Measurements from ENCODE around the gene ELSPBP1. TPM values are rescaled to one million over a fixed set of nuclear protein-coding genes. Genes with fewer than 3 reads are reported as not detected.

Gene ELSPBP1
- total RNA-seq, 1 experiment from 2014 or later, result not detected

DNA sequence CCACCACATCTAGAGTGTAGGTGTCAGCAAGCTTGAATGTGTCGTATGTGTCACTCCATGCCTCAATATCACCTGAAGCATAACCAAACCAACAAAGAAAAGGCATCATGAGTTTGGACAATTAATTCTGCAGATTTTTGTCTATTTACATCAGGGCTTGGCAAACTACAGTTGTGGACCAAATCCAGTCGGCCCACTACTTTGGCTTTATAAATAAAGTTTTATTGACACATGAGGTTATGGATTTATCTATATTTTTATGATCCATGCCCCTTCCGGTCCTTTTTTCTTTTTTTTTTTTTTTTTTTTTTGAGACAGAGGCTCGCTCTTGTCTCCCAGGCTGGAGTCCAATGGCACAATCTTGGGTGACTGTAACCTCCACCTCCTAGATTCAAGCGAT lies 58.6 kb downstream of the ELSPBP1 start:
- Histone ChIP-seq H3K9me3 (ENCODE audit: control insufficient read depth, low read depth, low read length) (no peaks in the 10 kb centered on the region), H2BK12ac (ENCODE audit: insufficient read length, low read depth, low read length) (no peak overlapping the region), H2AK5ac (ENCODE audit: insufficient read length, low read length) (no peak overlapping the region), H3T11ph (ENCODE audit: low read length) (no peak overlapping the region), H3K27me3 (ENCODE audit: insufficient read depth, low read length) (no peaks in the 10 kb centered on the region), H4K5ac (ENCODE audit: insufficient read length, low read depth, low read length) (no peak overlapping the region), H3K23ac (ENCODE audit: insufficient read length, low read depth, low read length) (no peak overlapping the region), H3K4ac (ENCODE audit: low read depth, low read length) (no peak overlapping the region), H2BK15ac (ENCODE audit: low read depth, low read length) (no peak overlapping the region), H2BK120ac (ENCODE audit: low read depth, low read length, poor library complexity, severe bottlenecking) (no peak overlapping the region), H4K91ac (ENCODE audit: insufficient read length, low read depth, low read length) (no peak overlapping the region), H3K56ac (ENCODE audit: insufficient read length, low read depth, low read length) (no peak overlapping the region), H4K8ac (replicated peaks; ENCODE audit: insufficient read length, low read depth, low read length) (no peak overlapping the region), H3K27ac (ENCODE audit: insufficient read length, low read depth, low read length) (no peak overlapping the region), H2BK5ac (ENCODE audit: insufficient read length, low read length) (no peak overlapping the region), H2AFZ (ENCODE audit: low read length) (no peak overlapping the region), H3K9ac (ENCODE audit: extremely low read depth, insufficient read length, low read length) (no peak overlapping the region), H3K79me1 (ENCODE audit: insufficient read depth, low read depth, low read length, poor library complexity, severe bottlenecking) (no peaks in the 10 kb centered on the region), H3K4me1 (ENCODE audit: insufficient read depth, low read length) (no peaks in the 10 kb centered on the region), H3K18ac (ENCODE audit: insufficient read length, low read depth, low read length) (no peak overlapping the region), H3K23me2 (ENCODE audit: insufficient read length, low read depth, low read length, poor library complexity, severe bottlenecking) (no peaks in the 10 kb centered on the region), H3K14ac (ENCODE audit: insufficient read depth, low read length) (no peak overlapping the region), H3K4me2 (ENCODE audit: insufficient read depth, insufficient read length, low read length) (no peak overlapping the region), H2BK20ac (ENCODE audit: low read depth, low read length, poor library complexity, severe bottlenecking) (no peak overlapping the region), H4K20me1 (ENCODE audit: control insufficient read depth, insufficient read depth, insufficient read length) (no peaks in the 10 kb centered on the region), H3K79me2 (ENCODE audit: insufficient read depth, low read length) (no peaks in the 10 kb centered on the region)
- Mint-ChIP-seq H3K4me3 (no peak overlapping the region), H3K4me1 (no peaks in the 10 kb centered on the region), H3K27me3 (ENCODE audit: low read depth) (no peaks in the 10 kb centered on the region; the same call in none of the 2 replicates), H3K27ac (no peak overlapping the region), H3K36me3 (ENCODE audit: insufficient read depth in 1 of 3, low read depth in 3 of 3) (peaks cover 15 to 26% (median 20%) of the 10 kb centered on the region in 3 experiments), H3K9me3 (peaks cover 3 to 12% of the 10 kb centered on the region in 2 experiments; a peak in 4 of 5 replicates)
- no CpG with 5 or more reads among the region's 5 CpGs for WGBS (ENCODE audit: extremely low coverage, insufficient read length, low lambda C conversion rate)
- TF ChIP-seq, protein P1, sequence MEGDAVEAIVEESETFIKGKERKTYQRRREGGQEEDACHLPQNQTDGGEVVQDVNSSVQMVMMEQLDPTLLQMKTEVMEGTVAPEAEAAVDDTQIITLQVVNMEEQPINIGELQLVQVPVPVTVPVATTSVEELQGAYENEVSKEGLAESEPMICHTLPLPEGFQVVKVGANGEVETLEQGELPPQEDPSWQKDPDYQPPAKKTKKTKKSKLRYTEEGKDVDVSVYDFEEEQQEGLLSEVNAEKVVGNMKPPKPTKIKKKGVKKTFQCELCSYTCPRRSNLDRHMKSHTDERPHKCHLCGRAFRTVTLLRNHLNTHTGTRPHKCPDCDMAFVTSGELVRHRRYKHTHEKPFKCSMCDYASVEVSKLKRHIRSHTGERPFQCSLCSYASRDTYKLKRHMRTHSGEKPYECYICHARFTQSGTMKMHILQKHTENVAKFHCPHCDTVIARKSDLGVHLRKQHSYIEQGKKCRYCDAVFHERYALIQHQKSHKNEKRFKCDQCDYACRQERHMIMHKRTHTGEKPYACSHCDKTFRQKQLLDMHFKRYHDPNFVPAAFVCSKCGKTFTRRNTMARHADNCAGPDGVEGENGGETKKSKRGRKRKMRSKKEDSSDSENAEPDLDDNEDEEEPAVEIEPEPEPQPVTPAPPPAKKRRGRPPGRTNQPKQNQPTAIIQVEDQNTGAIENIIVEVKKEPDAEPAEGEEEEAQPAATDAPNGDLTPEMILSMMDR (conservative IDR thresholded peaks at IDR 0.05), result no peak
- no peak for DNase-seq

All from H9 (cell line).